ENCODE data around the gene PLEKHM1.

The PLEKHM1 gene

GRCh38 chr17:45440161-45440778 lies 50.3 kb downstream of the PLEKHM1 start:
- DNase-seq, result no peak

- DNase-seq, result no peak
These were observed 51.5 kb downstream of the PLEKHM1 start for GRCh38 chr17:45438931-45439610.

DNA sequence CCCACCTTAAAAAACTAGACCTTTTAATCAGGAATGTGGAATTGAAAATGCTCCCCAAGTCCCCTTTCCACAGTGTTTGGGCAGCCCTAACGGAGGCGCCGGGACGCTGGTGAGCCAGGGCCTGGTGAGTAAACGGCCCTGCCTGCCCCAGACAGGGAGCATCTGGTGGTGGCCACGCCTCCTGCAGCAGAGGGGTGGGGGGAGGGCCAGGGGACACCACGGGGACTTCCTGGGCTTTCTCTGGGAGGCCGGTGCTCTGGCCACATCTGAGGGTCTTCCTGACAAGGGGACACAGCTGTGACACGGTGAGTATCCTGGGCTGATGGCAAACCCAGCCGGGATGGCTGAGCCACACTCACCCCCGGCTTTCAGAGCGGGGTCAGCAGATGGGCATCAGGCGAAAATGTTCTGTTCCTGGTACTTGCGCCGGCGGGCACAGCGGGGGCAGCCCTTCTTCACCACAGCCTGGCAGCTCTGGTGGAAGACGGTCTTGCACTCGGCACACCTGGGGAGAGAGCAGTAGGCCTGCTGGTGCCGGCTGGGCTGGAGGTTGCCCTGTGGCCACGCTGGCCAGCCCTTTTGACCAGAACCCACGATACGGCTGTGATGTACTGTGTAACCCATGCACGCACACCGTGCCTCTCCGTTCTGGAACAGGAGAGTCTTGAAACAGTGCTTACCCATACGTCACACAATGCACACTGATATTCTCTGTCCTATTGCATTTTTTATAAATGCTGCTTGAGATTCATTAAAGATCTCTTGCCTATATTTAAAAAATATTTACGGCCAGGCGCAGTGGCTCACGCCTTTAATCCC lies 52.8 kb downstream of the PLEKHM1 start:
- no peak for DNase-seq

DNA sequence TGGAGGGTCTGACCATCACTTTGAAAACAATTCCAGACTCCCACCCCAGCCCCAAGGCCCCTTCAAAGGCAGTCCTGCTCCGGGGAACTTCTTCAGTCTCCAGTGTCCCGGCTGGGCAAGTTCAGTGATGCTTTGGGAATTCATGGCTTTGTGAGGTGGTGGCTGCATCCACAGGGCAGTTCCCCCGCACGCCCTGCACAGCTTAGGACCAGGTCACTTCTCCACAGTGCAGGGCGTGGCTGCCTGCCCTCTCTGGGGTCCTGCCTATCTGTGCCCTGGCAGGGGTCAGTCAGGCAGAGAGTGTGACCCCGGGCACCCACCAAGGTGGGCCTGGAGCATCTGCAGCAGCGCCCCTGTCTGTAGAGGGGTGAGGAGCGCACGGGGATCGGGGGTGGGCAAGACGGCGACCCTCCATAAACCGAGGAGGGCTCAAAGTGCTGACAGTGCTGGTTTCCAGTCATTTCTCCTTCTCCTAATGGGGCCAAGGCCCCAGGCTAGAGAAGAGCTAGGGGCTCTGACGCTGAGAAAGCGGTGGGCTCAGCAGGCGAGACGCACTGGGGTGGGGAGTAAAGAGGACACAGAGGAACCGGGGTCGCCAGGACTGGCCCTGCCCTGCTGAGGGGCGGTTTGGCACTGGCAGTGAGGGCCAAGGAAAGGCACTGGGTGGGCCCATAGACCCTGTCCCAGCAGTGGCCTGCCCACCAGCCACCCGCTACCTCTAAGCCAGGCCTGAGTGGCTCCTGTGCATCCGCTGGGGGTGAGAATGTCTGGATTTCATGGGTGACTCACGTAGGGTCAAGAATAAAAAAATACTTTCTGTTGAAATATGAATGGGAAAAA lies 53.7 kb downstream of the PLEKHM1 start:
- DNase-seq, result no peak

- no peak for DNase-seq
These were observed 54.4 kb downstream of the PLEKHM1 start for GRCh38 chr17:45436161-45436560.

- DNase-seq, result no peak
These were observed 55.0 kb downstream of the PLEKHM1 start for GRCh38 chr17:45435481-45435880.

DNA sequence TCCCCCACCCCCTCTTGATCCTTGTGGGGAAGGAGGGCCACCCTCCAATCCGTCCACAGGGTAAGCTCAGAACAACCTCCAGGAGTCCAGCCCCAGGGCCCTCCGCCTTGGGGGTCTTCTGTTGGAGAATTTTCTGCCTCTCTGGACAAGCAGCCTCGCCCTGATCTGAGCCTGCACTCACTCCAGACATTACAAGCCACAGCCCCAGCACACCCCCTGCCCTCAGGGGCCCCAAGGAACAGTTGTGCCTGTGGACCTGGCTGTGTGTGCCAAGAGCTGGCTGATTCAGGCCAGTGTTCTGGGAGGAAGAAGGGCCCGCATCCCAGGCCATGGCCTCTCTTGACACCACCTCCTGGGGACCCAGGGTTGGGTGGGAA lies 57.4 kb downstream of the PLEKHM1 start:
- no peak for DNase-seq

- DNase-seq, result no peak
These were observed 57.9 kb downstream of the PLEKHM1 start, which contains the start of gene ARHGAP27 for GRCh38 chr17:45432405-45433158. Gene ARHGAP27 (minus strand): TSS chr17:45432870. CDS start chr17:45430279, 2,591 bp downstream.

DNA sequence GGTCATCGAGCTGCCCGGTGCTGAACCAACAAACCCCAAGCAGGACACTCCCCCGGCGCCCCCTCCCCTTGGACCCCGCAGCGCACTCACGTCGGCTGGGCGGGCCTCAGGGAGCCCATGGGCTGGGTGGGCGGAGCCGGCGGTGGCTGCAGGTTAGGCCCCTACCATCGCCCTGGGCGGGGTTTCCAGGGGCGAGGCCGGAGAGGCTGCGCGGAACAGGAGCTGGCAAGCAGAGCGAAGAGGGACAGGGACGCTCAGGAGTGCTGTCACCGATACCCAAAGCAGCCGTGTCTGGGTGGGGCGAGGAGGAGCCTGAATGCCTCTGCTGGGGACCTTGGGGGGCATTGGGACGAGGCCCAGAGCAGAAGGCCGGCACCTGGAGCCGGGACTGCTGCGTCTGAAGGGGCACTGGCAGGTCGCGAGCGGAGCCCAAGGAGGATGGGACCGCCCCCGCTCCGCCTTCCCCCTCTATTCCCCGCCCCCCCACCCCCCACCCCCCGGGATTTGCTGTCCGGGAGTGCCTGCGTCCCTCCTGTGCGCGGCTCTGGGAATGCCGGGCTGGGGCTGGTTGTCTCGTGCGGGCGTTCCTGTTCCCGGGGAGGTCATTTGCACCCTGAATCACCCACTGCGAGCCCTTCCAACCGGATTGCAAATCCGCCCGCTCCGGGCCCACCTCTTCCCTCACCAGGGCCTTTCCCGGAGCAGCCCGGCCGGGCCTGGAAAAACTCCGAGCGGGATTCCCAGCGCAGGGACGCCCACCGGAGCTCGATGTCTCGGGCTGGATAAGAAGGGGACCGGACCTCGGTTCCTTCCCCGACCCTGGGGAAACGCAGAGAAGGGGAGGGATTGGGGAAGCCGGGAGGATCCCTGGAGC lies 58.8 kb downstream of the PLEKHM1 start:
- DNase-seq, result peak; percentile 66 to 84

GRCh38 chr17:45430738-45431530 lies 59.6 kb downstream of the PLEKHM1 start:
- no peak for DNase-seq

DNA sequence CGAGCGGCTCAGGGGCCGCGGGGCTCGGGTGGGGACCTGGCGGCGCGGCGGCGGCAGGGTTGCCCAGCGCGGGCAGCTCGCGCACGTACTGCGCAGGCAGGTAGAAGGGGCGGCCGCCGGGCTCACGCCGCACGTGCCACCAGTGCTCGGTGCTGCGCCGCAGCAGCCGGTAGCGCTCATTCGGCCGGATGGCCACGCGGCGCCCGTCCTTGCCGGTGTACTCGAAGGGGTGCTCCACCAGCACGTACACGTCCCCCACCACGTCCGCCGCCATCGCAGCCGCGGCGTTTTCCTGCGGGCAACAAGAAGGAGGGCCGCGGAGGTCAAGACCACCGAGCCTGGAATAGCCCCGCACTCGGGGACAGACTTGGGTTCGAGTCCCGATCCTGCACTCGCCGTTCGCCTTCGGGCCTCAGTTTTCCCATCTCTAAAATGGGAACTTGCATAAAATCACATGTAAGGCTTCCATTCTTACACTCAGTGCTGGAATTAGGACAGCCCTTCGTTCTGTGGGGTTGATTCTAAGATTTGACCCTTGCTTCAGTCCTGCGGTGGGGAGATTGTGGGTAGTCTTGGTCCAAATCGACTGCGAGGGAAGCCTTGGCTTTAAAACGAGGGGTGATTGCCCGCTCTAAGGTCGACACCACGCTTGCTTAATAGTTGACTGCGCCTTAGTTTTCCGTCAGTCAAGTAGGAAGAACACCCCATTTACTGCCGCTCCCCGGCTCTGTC lies 60.3 kb downstream of the PLEKHM1 start:
- no peak for DNase-seq

DNA sequence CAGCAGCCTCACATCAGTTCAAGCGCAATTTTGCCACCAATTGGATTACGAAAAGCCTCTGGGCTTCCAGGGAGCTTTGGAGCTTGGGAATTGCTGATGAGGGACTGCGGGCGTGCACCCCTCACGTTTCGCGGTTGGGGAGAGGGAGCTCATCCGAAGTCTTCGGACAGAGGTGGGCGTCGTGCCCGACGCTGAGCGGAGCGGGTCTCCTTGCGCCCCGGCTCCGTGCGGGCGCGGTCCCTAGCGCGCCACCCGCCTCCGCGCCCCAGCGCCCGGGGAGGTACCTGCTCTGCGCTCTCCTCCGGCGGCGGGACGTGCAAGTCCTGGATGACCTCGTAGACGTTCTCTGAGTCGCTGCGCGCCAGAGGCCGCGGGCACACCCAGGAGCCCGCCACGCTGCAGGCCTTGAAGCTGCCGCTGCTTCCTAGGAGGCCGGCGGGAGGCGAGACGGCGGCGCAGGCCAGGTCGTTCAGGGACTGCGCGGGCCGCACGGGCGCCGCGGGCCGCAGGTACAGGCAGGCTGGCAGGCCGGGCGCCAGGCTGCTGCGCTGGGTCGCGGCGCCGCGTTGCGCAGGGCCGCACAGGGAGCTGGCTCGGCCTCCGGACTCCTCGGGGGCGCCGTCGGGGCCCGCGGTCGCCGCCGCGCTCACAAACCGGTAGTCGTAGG lies 61.0 kb downstream of the PLEKHM1 start:
- no peak for DNase-seq

DNA sequence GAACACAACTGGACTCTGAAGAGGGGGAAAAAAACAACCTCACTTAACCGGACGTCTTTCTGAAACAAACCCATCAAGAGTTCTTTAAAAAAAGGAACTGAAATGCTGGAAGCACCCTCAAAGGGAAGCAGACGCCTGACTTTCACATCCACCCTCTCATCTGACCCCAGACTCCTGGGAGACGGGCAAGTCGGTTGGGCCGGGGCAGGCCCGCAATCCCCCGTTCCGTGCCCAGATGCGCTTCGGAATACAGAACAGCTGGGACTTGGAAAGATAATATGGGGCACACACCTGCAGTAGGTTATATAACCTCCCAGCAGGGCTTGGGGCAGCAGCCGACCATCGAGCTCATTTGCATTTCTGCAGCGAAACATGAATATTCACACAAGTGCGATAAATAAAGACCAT lies 61.6 kb downstream of the PLEKHM1 start:
- no peak for DNase-seq

DNA sequence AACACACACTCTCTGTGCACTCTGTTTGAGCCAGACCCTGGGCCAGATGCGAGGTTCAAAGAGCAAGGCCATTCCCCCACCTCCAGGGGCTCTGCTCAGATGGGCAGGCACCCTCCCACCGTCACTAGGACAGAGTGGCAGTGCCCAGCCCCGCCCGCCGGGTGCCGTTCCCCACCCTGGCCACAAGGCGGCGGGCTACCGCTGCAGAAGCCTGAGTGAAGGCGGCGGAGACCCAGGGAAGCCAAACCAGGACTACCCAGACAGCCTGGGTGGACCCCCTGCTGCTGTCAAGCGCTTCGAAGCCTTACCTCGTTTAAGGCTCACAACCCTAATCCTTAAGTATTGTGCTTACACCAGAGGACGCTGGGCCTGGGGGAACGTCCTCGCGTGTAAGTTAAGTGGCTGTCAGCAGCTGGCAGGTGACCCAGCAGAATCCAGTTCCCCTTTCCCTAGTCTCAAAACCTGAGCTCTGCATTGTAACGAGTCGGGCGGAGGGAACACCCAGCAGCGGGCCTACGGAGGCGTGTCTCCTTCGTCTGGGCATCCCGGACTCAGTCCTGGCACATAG lies 62.4 kb downstream of the PLEKHM1 start:
- DNase-seq, result peak; percentile 29 to 66

- no peak for DNase-seq
These were observed 63.2 kb downstream of the PLEKHM1 start for GRCh38 chr17:45427181-45427835.

DNA sequence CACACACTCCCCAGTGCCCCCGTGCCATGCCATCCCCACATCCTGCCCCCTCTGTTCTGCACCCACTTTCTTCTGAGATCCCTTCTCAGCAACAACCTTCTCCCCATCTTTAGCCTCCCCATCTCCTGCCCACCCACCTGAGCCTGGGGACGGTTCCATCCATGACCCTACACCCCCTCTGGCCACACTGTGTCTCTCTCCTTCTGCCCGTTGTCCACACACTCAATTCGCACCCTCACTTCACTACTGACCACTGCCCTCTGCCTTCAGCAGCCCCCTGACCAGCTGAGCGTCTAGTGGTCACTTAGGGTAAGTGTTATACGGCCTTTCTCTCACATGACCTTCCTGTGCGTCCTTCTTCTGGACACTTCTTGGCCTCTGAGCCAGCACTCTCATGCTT lies 64.0 kb downstream of the PLEKHM1 start:
- no peak for DNase-seq

DNA sequence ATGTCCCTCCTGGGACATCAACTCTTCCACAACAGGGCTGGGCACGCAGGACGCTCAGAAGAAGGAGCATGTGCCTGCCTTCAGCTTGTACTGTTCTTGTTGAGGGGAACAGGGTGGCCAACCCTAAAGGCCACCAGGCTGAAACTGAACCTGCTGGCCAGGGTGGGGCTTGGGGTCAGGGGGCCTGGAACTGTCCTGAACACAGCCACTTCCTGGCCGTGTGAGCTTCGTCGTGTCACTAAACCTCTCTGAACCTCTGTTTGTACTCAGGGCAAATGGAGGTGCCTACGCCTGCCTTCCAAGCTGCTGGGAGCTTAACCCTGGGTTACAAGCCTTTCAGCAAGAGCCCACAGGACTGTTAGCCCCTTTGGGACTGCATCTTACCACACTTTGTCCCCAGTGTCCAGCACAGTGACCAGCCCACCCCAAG lies 64.5 kb downstream of the PLEKHM1 start:
- DNase-seq, result no peak

Data from SW 1271 (cell line).